GM21515 (cell line): Measurements from ENCODE around the gene TLK2.
"Not testable (repeated sequence)": the region's sequence is repeated elsewhere in the genome, so short reads cannot be mapped to it uniquely, and the experiment has no call there.

Experiments
- ATAC-seq: cut with Tn5 transposase; IDR thresholded peaks from one replicate; pipeline ENCODE4 v1.9.1; 2021; ENCODE audit not compliant: unreplicated experiment

The TLK2 gene

DNA sequence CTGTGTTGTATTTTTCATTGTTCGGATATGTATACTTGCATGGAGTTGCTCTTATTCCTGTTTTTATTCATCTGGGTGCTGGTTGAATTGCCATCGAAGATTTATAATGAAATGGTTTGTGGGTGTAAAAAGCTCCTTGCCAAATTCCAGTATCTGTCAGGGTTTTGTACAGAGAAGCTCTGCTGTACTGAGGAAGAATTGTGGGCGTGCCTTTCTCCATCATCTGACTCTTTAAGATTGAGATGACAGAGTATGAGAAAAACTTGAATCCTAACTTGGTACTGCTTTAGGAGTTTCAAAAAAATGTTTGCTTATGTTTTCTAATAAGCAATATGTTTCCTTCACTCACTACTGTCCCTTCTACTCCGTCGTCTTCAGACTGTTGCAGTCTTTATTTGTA lies 78.9 kb downstream of the TLK2 start:
- not testable (repeated sequence) for ATAC-seq

DNA sequence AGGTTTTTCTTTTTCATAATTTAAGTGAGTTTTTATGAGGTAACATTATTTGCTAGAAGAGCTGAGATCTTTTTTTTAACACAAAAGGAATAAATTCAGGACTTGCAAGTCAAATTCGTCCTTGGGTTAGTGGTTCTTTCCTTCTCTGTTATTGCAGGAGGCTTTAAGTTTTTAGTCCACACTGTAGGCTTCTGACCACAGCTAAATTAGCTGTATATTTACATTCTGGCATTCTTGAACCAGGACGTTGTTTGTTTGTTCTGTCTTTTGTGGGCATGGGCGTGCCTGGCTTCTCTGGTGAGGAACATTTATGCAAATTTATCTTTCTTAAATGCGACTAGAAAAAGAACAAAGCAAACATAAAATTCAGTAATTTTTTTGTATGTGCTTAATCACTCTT lies 80.3 kb downstream of the TLK2 start:
- ATAC-seq = not testable (repeated sequence)

DNA sequence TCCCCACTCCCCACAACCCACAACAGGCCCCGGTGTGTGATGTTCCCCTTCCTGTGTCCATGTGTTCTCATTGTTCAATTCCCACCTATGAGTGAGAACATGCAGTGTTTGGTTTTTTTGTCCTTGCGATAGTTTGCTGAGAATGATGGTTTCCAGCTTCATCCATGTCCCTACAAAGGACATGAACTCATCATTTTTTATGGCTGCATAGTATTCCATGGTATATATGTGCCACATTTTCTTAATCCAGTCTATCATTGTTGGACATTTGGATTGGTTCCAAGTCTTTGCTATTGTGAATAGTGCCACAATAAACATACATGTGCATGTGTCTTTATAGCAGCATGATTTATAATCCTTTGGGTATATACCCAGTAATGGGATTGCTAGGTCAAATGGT lies 82.3 kb downstream of the TLK2 start:
- ATAC-seq = not testable (repeated sequence)

DNA sequence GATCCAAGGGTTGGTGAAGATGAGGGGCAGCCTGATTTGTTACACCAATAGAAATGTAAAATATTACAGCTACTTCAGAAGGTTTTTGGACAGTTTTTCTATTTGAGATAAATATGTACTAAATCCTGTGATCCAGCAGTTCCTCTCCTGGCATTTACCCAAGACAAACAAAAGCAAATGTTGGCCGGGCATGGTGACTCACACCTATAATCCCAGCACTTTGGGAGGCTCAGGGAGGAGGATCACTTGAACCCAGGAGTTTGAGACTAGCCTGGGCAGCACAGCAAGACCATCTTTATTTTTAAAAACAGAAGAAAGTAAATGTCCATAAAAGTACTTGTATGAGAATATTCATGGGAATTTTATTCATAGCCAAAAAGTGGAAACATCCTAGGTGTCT lies 84.0 kb downstream of the TLK2 start:
- ATAC-seq = no peak

DNA sequence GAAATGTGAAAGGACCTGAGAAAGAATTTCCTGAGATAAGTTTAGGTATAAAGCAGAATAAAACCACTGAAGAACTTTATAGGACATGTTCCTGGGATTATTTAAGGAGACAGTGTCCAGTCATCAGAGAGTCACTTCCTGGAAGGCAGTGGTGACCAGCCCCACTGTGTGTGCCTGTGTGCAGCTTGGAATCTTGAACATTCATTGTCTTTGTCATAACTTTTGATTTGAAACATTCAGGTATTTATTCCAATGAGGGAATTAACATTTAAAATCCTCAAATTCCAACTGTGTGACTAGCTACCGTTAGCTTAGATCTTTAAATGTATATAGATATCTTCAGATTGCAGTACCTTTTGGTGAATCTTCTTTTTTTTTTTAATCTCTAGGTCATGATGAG lies 87.2 kb downstream of the TLK2 start:
- no peak for ATAC-seq

DNA sequence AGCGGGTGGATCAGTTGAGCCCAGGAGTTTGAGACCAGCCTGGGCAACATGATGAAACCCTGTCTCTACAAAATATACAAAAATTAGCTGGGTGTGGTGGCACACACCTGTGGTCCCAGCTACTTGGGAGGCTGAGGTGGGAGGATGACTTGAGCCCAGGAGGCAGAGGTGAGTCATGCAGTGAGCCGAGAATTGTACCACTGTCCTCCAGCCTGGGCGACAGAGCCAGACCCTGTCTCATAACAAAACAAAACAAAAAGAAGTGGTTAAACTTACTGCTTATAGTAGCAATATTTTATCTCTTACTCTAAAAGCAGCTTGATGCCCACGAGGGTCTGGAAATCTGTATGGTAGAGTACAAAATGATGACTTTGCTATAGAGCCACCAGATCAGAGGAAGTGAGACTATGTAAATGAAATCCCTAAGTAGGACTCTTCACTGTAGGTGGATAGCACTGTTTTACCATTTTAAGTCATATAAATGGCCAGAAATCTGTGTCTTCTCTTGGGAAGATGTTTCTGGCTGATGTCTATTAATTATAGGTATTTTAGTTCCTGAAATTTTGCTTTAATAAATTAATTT lies 88.5 kb downstream of the TLK2 start:
- ATAC-seq = no peak

DNA sequence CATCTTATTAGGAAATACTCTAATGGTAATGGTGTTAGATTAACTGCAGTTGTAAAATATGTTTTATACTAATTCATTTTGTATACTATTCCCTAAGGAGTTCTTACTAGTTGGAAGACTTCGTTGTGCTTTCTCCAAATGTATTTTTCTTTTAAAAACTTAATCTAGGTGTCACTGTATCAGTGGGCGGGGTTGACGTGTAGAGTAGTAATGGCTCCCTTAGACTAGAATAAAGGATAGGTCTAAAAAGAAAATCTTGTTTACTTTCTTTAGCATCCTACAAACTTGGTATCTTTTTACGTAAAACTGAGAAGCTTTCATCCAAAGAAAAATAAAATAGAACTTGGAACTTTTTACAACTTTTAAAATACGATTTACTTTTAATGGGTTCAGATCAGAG lies 93.9 kb downstream of the TLK2 start:
- no peak for ATAC-seq

DNA sequence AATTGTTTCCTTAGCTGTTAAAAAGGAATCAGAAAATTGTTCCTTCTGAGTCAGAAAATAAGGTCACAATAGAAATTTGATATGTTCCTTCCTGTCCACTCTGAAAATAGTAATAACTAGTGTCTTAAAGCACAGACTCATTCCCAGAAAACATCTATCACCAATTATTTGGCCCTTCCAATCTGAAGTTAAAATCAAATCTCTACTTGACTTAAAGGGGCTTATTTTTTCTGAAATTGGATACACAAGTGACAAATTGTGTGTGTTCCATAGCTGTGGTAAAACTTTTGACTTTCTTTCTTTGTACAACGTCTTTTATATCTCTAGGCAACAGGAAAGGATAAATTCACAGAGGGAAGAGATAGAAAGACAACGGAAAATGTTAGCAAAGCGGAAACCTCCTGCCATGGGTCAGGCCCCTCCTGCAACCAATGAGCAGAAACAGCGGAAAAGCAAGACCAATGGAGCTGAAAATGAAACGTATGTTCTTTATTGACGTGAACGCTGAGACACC lies 94.3 kb downstream of the TLK2 start:
- no peak for ATAC-seq

DNA sequence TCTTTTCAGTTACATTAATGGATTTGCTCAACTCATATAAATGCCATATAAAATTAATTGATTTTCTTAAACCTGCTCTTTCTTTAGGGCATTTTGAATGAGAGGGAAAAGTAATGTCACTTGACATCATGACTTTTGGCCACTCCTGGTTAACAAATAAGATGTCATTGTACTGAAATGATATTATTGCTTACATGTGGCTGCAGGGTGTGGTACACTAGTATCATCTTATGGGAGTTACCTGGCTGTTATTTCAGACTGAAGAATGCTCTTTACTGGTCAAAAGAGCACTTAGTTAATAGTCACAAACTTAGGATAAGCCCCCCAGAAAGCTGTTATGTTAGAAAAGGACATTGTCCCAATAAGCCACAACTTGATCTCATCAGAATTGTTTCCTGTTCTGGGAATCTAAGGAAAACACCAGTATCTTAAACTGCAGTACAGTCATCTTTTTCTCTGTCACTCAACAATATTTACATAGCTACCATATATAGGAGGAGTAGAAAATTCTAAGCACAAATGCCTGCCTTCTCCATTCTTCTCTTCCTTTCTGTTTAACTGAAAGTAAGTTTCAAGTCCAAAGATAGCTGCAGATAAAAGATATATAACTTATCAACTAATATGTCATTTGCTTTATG lies 95.0 kb downstream of the TLK2 start:
- ATAC-seq = no peak

DNA sequence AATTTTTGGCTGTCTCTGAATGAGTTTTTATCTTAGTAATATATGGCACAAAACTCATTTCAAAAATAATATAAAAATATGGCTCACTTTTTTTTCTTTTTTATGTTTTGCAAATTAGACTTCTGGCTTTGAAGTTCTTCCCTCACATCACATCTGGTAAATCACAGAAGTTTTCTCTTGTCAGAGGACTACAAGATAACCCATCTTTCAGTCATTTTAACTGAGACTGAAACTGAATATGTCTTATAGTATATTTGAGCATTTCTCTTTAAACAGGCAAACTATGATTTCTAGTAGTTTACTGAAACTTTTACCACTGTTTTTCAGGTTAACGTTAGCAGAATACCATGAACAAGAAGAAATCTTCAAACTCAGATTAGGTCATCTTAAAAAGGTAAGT lies 97.8 kb downstream of the TLK2 start:
- ATAC-seq = no peak

DNA sequence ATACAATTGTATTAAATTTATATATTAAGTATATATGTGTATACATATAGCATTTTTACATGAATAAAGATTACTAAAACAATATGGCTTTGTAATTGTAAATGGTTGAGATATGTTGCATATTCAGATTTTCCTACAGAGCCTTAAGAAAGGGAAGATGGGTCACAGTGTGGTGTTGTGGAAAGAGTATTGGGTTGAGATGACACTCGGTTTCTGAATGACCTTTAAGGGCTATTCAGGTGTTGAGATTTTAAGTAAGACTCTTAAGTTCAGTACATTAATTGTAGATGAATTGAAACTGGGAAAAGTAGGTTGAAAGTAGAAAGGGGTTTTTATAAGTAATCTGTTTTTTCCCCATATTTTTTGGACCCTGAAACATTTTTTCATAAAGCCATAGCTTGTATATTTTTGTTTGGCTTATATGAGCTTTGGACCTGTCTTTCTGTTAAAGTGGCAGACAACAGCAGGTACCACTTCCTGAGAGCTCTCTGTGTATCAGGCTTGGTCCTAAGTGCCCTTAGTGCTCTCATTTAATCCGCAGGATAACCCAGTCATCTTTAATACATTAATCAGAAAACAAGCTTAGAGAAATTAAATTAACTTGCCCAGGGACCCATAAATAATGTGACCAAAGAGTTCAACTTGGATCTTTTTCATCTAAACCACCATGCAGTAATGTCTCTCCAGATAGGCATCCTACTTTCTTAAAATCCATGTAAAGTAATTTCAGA lies 100.3 kb downstream of the TLK2 start:
- no peak for ATAC-seq

DNA sequence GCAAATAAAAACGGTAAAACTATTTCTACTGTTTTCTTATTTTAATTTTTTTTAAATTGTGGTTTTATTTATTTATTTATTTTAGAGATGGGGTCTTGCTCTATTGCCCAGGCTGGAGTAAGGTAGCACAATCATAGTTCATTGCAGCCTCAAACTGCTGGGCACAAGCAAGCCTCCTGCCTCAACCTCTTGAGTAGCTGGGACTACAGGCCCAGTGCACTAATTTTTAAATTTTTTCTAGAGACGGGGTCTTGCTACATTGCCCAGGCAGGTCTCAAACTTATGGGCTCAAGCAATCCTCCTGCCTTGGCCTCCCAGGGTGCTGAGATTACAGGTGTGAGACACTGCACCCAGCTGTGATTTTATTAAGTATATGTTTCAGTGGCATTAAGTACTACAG lies 102.3 kb downstream of the TLK2 start:
- ATAC-seq = no peak

DNA sequence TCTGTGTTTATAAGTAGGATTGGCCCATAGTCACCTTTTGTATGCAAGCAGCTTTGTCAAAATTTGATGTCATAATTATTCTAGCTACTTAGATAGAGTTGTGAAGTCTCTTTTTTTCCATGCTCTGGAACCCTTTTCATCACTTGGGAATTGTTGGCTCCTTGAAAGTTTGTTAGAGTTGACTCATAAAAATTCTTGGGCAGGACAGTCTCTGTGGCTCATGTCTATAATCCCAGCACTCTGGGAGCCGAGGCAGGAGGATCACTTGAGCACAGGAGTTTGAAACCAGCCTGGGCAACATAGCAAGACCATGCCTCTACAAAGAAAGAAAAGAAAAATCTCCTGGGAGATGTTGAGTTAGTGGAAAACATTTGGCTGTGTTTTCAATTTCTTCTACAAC lies 103.1 kb downstream of the TLK2 start:
- ATAC-seq = no peak

DNA sequence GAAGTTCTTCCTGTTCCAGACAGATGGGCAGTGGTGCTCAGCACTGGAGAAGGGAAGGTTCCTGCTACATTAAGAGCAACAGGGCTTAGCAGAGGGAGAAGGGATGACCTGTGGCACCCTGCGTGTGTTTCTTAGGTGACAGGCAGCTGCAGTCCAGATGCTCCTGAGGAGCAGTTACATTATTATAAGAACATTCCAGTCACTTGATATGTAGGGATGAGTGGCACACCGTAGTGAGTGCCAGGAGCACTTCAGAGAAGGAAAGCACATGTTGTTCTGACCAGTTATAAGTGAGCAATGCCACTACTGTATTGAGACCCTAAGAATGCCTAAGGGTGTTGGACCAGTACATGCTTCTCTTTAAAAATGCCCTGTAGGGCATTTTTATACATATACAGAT lies 108.9 kb downstream of the TLK2 start:
- ATAC-seq = no peak

DNA sequence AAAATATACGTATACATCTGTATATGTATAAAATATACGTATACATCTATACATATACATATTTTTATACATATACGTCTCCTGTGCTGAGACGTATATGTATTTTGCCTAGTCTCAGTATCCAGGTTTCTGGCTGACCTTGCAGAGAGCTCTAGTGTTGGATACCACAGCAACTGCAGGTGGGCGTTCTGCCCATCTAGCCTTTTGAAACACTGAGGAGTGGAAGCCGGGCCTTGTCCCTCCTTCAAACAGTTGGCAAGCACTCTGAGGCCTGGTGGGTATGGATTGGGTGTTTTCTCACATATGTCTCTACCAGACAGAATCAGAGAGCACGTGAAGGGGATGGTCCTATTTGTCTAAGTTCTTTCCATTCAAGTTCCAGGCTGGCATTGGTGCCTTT lies 109.5 kb downstream of the TLK2 start:
- no peak for ATAC-seq

DNA sequence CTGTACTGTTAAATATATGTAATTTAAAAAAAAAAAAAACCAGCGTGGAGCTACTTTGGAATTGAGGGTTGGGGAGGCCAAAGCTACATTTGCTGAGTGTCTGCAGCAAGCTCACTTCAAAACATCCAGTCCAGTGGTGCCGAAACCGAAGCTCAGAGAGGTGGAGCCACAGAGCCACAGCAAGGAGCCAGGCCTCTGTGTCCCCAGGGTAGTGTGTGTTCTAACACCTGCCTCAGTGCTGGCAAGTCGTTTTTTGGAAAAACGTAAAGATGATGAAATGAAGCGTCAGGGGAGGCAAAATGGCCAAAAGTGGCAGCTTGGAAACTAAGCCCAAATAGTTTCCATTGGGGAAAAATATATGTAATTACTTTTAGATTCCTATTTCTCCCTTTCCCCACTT lies 112.7 kb downstream of the TLK2 start:
- no peak for ATAC-seq

DNA sequence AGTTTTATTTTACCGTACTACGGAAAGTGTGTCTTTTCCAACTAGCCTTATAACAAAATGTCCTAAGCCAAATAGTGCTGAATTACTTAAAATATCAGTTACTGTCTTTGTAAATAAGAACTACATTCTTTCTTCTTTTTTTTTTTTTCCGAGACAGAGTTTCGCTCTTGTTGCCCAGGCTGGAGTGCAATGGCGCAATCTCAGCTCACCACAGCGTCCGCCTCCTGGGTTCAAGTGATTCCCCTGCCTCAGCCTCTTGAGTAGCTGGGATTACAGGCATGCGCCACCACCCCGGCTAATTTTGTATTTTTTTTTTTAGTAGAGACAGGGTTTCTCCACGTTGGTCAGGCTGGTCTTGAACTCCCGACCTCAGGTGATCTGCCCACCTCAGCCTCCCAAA lies 113.2 kb downstream of the TLK2 start:
- not testable (repeated sequence) for ATAC-seq

DNA sequence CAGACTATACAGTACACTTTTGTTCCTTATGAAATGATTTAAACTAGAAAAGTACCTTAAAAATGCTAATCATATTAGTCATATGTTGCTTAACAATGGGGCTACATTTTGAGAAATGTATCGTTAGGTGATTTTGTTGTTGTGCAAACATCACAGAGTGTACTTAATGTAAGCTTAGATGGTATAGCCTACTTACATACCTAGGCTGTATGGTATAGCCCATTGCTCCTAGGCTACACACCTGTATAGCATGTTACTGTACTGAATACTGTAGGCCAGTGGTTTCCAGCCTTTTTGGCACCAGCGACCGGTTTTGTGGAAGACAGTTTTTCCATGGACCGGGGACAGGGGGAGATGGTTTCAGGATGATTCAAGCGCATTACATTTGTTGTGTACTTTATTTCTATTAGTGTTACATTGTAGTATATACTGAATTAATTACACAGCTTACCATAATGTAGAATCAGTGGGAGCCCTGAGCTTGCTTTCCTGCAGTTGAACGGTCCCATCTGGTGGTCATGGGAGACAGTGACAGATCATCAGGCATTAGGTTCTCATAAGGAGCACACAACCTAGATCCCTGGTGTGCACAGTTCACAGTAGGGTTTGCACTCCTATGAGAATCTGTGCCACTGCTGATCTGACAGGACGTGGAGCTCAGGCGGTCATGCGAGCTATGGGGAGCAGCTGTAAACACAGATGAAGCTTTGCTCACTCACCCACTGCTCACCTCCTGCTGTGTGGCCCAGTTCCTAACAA lies 113.9 kb downstream of the TLK2 start:
- ATAC-seq = no peak

DNA sequence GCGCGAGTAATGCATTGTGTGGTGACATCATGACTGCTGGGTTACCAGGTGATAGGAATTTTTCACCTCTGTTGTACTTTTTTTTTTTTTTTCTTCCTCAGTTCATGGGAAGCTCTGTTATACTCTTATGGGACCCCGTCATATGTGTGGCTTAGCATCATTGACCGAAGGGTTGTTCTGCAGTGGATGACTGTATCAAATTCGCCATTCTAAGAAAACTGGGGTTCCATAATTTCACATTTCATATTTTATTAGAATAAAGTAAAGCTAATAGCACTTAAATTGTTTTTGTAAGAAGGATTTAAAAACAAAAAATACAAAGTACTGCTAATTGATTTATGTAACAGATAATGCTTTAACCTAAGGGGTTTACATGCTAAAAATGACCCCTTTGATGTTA lies 116.9 kb downstream of the TLK2 start:
- no peak for ATAC-seq

DNA sequence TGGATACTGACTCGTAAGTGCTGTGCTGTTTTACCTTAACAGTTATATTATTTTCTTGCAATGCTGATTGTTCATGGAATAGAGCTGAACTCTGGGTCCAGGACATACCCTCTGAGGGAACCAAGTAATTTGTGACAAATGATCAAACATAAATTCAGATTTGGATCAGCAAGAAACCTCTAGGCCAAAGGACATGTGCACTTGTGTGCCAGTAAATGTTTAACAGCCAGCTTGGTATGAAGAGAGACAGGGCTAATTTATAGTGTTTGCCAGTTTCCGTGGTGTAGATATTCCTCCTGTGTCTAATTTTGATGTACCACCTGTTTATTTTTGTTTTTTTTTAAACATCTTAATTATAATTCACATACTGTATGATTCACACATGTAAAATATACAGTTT lies 118.0 kb downstream of the TLK2 start:
- ATAC-seq = no peak

DNA sequence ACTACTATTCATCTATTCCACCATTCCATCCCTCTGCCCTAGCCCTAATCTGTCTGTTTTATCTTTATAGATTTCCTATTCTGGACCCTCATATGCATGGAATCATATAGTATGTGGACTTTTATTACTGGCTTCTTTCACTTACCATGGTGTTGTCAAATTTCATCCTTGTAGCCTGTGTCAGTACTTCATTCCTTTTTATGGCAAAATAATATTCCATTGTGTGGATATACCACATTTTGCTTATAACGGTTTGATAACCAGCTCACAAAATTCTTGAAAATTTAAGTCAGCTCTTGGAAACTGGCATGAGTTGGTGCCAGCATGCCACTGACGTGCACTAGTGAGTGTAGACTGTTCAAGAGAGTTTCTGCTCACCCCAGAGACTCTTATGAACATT lies 118.5 kb downstream of the TLK2 start:
- ATAC-seq = no peak

DNA sequence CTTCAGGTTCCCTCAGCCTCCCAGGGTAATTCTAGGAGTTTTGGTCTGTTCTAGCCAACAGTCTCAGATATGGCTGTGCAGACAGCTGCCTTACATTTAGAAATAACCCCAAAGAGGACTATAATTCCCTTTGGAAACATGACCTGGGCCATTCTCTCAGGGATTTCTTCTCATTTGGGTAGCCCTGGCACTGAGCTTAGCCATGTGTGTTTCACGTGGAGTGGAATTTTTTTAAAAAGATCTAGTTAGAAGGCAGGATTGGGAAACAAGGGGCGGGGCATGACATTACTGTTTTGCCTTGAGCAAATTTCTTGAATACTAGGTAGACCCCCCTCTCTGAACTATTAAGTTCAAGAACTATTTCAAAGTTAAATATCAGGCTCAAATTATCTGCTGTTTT lies 119.3 kb downstream of the TLK2 start:
- no peak for ATAC-seq
